GM23248 (cell line): Measurements from ENCODE around the gene BCO2. TPM values are rescaled to one million over a fixed set of nuclear protein-coding genes. Genes with fewer than 3 reads are reported as not detected.

Experiments used
- DNase-seq: peaks from one replicate; pipeline ENCODE4 v3.0.0-alpha.2; 2015
- H2AFZ ChIP-seq: fragments of 200-600 bp; sonication (generic); 2 replicates; pipeline ENCODE4 v1.6.1; 2016; ENCODE audit warnings: antibody characterized with exemption
- H3F3A ChIP-seq: fragments of 200-600 bp; sonication (generic); 2 replicates; pipeline ENCODE4 v1.6.1; 2016; ENCODE audit warnings: mild to moderate bottlenecking, antibody characterized with exemption, mixed run types; ENCODE audit not compliant: insufficient read depth
- H3K27ac ChIP-seq: fragments of 200-600 bp; sonication (generic); 2 replicates; pipeline ENCODE4 v1.5.1; 2016; ENCODE audit warnings: mild to moderate bottlenecking
- H3K27me3 ChIP-seq: fragments of 200-600 bp; sonication (generic); replicated peaks from 2 replicates; pipeline ENCODE4 v1.6.1; 2016; ENCODE audit warnings: mild to moderate bottlenecking; ENCODE audit not compliant: insufficient read depth
- H3K36me3 ChIP-seq: fragments of 200-600 bp; sonication (generic); 2 replicates; pipeline ENCODE4 v1.6.1; 2016; ENCODE audit warnings: low read depth, mild to moderate bottlenecking
- H3K4me1 ChIP-seq: fragments of 200-600 bp; sonication (generic); 2 replicates; pipeline ENCODE4 v1.6.1; 2016; ENCODE audit warnings: mild to moderate bottlenecking; ENCODE audit not compliant: insufficient read depth
- H3K4me2 ChIP-seq: fragments of 200-600 bp; sonication (generic); one replicate; pipeline ENCODE4 v1.6.1; 2016; ENCODE audit warnings: mild to moderate bottlenecking; ENCODE audit not compliant: unreplicated experiment
- H3K4me3 ChIP-seq: fragments of 200-600 bp; sonication (generic); 2 replicates; pipeline ENCODE4 v1.5.1; 2016; ENCODE audit warnings: mild to moderate bottlenecking
- H3K79me2 ChIP-seq: fragments of 200-600 bp; sonication (generic); 2 replicates; pipeline ENCODE4 v1.6.1; 2016; ENCODE audit warnings: mild to moderate bottlenecking; ENCODE audit not compliant: insufficient read depth
- H3K9ac ChIP-seq: fragments of 200-600 bp; sonication (generic); 2 replicates; pipeline ENCODE4 v1.6.1; 2016; ENCODE audit warnings: mild to moderate bottlenecking
- H3K9me2 ChIP-seq: fragments of 200-600 bp; sonication (generic); 2 replicates; pipeline ENCODE4 v1.6.1; 2016; ENCODE audit warnings: mixed run types, mild to moderate bottlenecking, moderate library complexity; ENCODE audit not compliant: insufficient read depth
- H3K9me3 ChIP-seq: fragments of 200-600 bp; sonication (generic); one replicate; pipeline ENCODE4 v1.6.1; 2017; ENCODE audit warnings: low read depth
- H4K20me1 ChIP-seq: fragments of 200-600 bp; sonication (generic); 2 replicates; pipeline ENCODE4 v1.6.0; 2016; ENCODE audit not compliant: insufficient read depth
- EZH2 ChIP-seq: fragments of 200-600 bp; sonication (generic); IDR thresholded peaks from 2 replicates; pipeline ENCODE4 v1.6.1; 2018; ENCODE audit warnings: antibody characterized with exemption, mild to moderate bottlenecking; ENCODE audit not compliant: insufficient read depth, poor library complexity, severe bottlenecking
- EZH2phosphoT487 ChIP-seq: fragments of 200-600 bp; sonication (generic); IDR thresholded peaks from 2 replicates; pipeline ENCODE4 v1.6.1; 2018; ENCODE audit warnings: antibody characterized with exemption, moderate library complexity, mild to moderate bottlenecking, low read depth; ENCODE audit not compliant: insufficient read depth
- WGBS, 2 experiments: methylation state at CpG; one replicate each; pipeline ENCODE4 v1.1.6; 2015 to 2017; ENCODE audit warnings: low lambda C conversion rate in 2 of 2, low coverage in 1 of 2; ENCODE audit errors: missing lambda C conversion rate in 2 of 2; 5-methylcytosine and 5-hydroxymethylcytosine counted together
- in situ Hi-C: fragments of 300-500 bp; cut with MboI; formaldehyde crosslinking; loops from 2 replicates; pipeline ENCODE4 v1.15.0; 2020
- polyA plus RNA-seq: library from polyadenylated mRNA; unstranded; fragments of >200 nt; fragmentation: Nextera tagmentation; extraction: Ambion mirVana; gene quantifications from 2 replicates; pipeline ENCODE4 v1.2.1, GENCODE V29; 2016
- total RNA-seq: library from RNA; depleted of rRNA; stranded (reverse); fragments of >200 nt; shearing (Covaris generic); gene quantifications from 2 replicates; pipeline ENCODE4 v1.2.3, GENCODE V29; 2014

Gene BCO2
- total and polyA plus RNA-seq, 2 experiments from 2014 or later: 0.83 TPM; not detected in 1

DNA sequence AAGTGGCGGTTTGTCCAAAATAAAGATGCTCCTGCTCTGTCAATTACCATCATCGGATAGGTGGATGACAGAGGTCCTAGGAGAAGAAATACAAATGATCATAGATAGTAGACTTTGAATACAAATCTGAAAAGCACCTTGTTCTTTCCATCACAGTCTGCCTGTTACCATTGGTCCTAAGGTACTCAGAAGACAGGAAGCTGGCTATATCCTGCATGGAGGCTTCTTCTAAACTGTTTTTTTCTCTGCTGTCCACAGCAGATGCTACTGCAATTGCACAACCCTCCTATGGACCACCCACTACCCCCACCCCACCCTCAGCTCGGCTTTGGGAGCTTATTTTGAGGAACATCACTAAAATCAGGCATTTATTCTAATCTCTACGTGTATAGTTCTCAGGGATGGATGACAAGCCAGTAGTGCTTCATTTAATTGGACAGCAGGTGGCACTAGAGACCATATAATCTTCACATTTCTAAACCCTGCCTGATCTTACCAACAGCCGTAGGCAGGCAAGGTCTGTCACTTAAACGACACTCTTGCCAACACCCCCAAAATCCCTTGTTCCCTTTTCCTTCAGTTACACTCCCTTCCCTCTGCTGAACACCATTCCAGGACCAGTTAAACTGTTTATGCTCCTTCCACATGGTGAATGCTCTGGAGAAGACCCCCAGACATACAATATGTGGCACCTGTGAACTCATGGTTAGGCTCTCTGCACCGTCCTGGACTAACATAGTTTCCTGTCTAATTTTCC, 44.3 kb downstream of the BCO2 start:
- Histone ChIP-seq H2AFZ (peak overlapping the region; percentile 50), H3F3A (no peaks in the 10 kb centered on the region), H3K36me3 (no peaks in the 10 kb centered on the region), H4K20me1 (no peaks in the 10 kb centered on the region), H3K4me3 (no peak overlapping the region), H3K9me2 (no peaks in the 10 kb centered on the region), H3K27me3 (no peaks in the 10 kb centered on the region), H3K4me2 (no peak overlapping the region), H3K4me1 (no peaks in the 10 kb centered on the region; the same call in 1 of the 2 replicates), H3K9ac (no peak overlapping the region), H3K9me3 (no peaks in the 10 kb centered on the region), H3K27ac (no peak overlapping the region), H3K79me2 (no peaks in the 10 kb centered on the region)
- in situ Hi-C loops: no loop called here
- no peak for TF ChIP-seq EZH2
- no peak for TF ChIP-seq EZH2phosphoT487
- peak; percentile 76 for DNase-seq
- WGBS, 2 experiments: 29 to 30% methylated on average over 7 of the region's 7 CpGs

DNA sequence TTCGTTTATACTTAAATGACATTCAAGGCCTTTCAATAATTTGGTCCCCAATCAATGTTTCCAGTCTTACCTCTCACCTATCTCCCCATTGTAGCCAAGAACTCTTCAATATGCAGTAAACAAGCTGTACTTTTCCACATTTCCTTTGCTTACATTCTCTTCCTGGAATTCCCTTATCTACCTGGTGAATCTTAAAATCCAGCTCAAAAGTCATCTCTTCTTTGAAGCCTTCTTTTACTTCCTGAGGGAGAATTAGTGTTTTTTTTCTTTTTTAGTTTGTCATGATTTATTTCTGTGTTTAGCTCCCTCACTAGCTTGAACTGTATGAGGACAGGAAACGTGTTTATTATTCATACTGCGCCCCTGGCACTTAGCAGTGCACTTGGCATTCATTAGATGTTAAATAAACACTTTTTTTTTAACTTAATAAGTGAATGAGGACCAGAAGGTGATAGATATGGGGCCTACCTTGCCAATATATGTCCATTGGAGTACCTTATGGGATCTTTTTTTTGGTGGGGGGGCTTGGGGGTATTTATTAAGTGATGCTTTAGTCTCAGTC, 46.0 kb downstream of the BCO2 start:
- H3K9ac ChIP-seq: no peak overlapping the region
- H3F3A ChIP-seq: no peaks in the 10 kb centered on the region
- TF ChIP-seq EZH2 (no peak), EZH2phosphoT487 (no peak)
- H3K4me2 ChIP-seq: no peak overlapping the region
- H3K4me3 ChIP-seq: no peak overlapping the region
- H3K36me3 ChIP-seq: no peaks in the 10 kb centered on the region
- H3K27ac ChIP-seq: no peak overlapping the region
- DNase-seq: no peak
- no peaks in the 10 kb centered on the region for H3K9me2 ChIP-seq
- H3K4me1 ChIP-seq: no peaks in the 10 kb centered on the region; the same call in 1 of the 2 replicates
- H3K9me3 ChIP-seq: no peaks in the 10 kb centered on the region
- in situ Hi-C loops: no loop called here
- no peak overlapping the region for H2AFZ ChIP-seq
- H3K79me2 ChIP-seq: peaks cover 1% of the 10 kb centered on the region
- WGBS, 2 experiments: 57 to 68% methylated on average over 3 of the region's 3 CpGs
- H3K27me3 ChIP-seq: no peaks in the 10 kb centered on the region
- H4K20me1 ChIP-seq: no peaks in the 10 kb centered on the region

DNA sequence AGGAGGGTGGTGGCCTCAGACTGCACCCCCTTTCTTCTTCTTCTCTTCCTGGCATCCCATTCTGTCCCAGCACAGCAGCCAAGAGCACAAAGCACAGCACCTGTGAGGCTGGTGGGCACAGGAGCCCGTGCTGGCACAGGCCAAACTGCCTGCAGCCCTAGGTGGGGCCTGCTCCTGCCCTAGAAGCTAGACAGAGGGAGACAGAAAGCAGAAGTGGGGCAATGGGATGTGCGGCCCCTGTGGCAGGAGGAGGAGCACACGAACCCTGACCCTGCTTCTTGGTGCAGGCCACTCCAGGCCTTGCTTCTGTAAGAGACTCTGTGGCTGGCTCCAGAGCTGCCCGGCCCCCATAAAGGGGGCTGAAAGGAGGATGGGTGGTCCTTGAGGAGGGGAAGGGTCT, 47.0 kb downstream of the BCO2 start:
- H3K36me3 ChIP-seq: no peaks in the 10 kb centered on the region

DNA sequence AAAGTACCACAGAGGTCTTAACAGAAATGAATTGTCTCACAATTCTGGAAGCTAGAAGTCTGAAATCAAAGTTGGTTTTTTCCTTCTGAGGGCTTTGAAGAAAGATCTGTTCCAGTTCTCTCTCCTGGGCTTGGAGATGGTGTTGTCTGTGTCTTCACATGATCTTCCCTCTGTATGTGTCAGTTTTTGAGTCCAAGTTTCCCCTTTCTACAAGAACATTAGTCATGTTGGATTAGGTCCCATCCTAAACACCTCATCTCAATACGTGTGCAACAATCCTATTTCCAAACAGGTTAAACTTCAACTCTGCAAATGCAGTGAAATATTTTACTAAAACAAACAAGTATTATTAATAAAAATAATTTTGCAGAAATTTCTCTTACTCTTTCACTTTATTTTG, 47.8 kb downstream of the BCO2 start:
- H3K4me3 ChIP-seq: no peak overlapping the region
- H3K79me2 ChIP-seq: peaks cover 19% of the 10 kb centered on the region
- no peaks in the 10 kb centered on the region for H3K27me3 ChIP-seq
- TF ChIP-seq EZH2: no peak
- no peak for TF ChIP-seq EZH2phosphoT487
- no peaks in the 10 kb centered on the region for H3K9me2 ChIP-seq
- no peaks in the 10 kb centered on the region for H3K36me3 ChIP-seq
- H3K4me2 ChIP-seq: no peak overlapping the region
- H3K9ac ChIP-seq: no peak overlapping the region
- H2AFZ ChIP-seq: peak overlapping the region; percentile 33; the same call in 1 of the 2 replicates
- in situ Hi-C loops: no loop called here
- peaks cover 8% of the 10 kb centered on the region for H3K4me1 ChIP-seq
- H4K20me1 ChIP-seq: no peaks in the 10 kb centered on the region
- no peak overlapping the region for H3K27ac ChIP-seq
- DNase-seq: peak; percentile 66
- 9 to 10% methylated on average over 1 of the region's 1 CpG for WGBS, 2 experiments
- peaks cover 6% of the 10 kb centered on the region for H3F3A ChIP-seq
- H3K9me3 ChIP-seq: no peaks in the 10 kb centered on the region

More for the DNA sequence above, 47.0 kb downstream of the BCO2 start:
- in situ Hi-C loops: no loop called here
- H3K9me2 ChIP-seq: no peaks in the 10 kb centered on the region
- no peaks in the 10 kb centered on the region for H3F3A ChIP-seq
- no peak overlapping the region for H3K27ac ChIP-seq
- peaks cover 11% of the 10 kb centered on the region for H3K79me2 ChIP-seq
- H4K20me1 ChIP-seq: no peaks in the 10 kb centered on the region
- H2AFZ ChIP-seq: no peak overlapping the region
- TF ChIP-seq EZH2 (no peak), EZH2phosphoT487 (no peak)
- no peak overlapping the region for H3K4me3 ChIP-seq
- no peaks in the 10 kb centered on the region for H3K27me3 ChIP-seq
- DNase-seq: no peak
- 66% methylated on average over 4 of the region's 4 CpGs for WGBS, 2 experiments
- no peak overlapping the region for H3K9ac ChIP-seq
- H3K9me3 ChIP-seq: no peaks in the 10 kb centered on the region
- no peak overlapping the region for H3K4me2 ChIP-seq
- peaks cover under 1% of the 10 kb centered on the region; the same call in 1 of the 2 replicates for H3K4me1 ChIP-seq
